CD14-positive monocyte (primary cell): ENCODE results near the gene NKAPL. TPM values are rescaled to one million over a fixed set of nuclear protein-coding genes. Genes with fewer than 3 reads are reported as not detected.
A peak's percentile ranks its signal among the peaks of the same experiment; 100 is the strongest.

Experiments
- DNase-seq, 3 donors: peaks; one replicate each; pipeline ENCODE4 v3.0.0-alpha.2; 2011 to 2022
- H2AFZ ChIP-seq: 2 replicates; pipeline ENCODE4 v1.6.0; 2012; ENCODE audit warnings: mild to moderate bottlenecking, low read depth, low read length, inconsistent platforms; ENCODE audit not compliant: insufficient read depth, poor library complexity, severe bottlenecking
- H3K27ac ChIP-seq, 2 donors: 1 replicate in 1 of 2; 2 replicates in 1 of 2; pipeline ENCODE4 v1.5.1; 2012 to 2013; ENCODE audit warnings: low read length in 2 of 2, control low read depth in 1 of 2, inconsistent platforms in 1 of 2, low read depth in 1 of 2, mild to moderate bottlenecking in 1 of 2
- H3K27me3 ChIP-seq, 2 donors: one replicate each; pipeline versions ENCODE4 v1.6.0 to v1.6.1; 2011 to 2013; ENCODE audit warnings: low read length in 2 of 2; ENCODE audit not compliant: control insufficient read depth in 2 of 2, insufficient read depth in 2 of 2
- H3K36me3 ChIP-seq, 2 donors: replicated peaks in 1 of 2; 1 replicate in 1 of 2; 2 replicates in 1 of 2; pipeline versions ENCODE4 v1.5.1 to v1.6.1; 2012 to 2013; ENCODE audit warnings: low read length in 2 of 2, control low read depth in 1 of 2, inconsistent platforms in 1 of 2, mild to moderate bottlenecking in 1 of 2; ENCODE audit not compliant: insufficient read depth in 2 of 2, control insufficient read depth in 1 of 2
- H3K4me1 ChIP-seq, 2 donors: 1 replicate in 1 of 2; 2 replicates in 1 of 2; pipeline versions ENCODE4 v1.5.1 to v1.6.1; 2012 to 2013; ENCODE audit warnings: low read length in 2 of 2, control low read depth in 1 of 2, inconsistent platforms in 1 of 2, mild to moderate bottlenecking in 1 of 2, moderate library complexity in 1 of 2; ENCODE audit not compliant: insufficient read depth in 2 of 2, control insufficient read depth in 1 of 2
- H3K4me2 ChIP-seq: replicated peaks from 2 replicates; pipeline ENCODE3; 2012; ENCODE audit warnings: low read length, moderate library complexity, mild to moderate bottlenecking; ENCODE audit not compliant: poor library complexity, severe bottlenecking; ENCODE audit errors: extremely low read depth
- H3K4me3 ChIP-seq, 3 experiments: fragments of 200-600 bp in 1 of 3; sonication (generic) in 1 of 3; replicated peaks in 1 of 3; 1 replicate in 2 of 3; 2 replicates in 1 of 3; pipeline ENCODE4 v1.5.1; 2011 to 2013; ENCODE audit warnings: low read length in 3 of 3, mild to moderate bottlenecking in 3 of 3, control low read depth in 2 of 3, low read depth in 2 of 3, inconsistent platforms in 1 of 3, moderate library complexity in 1 of 3
- H3K79me2 ChIP-seq: 2 replicates; pipeline ENCODE4 v1.6.0; 2012; ENCODE audit warnings: mild to moderate bottlenecking, control low read depth, inconsistent platforms, low read length, moderate library complexity; ENCODE audit not compliant: insufficient read depth
- H3K9ac ChIP-seq: 2 replicates; pipeline ENCODE4 v1.6.0; 2017; ENCODE audit warnings: low read length, mild to moderate bottlenecking; ENCODE audit not compliant: insufficient read depth, poor library complexity, severe bottlenecking
- H3K9me3 ChIP-seq, 2 donors: replicated peaks in 1 of 2; 1 replicate in 1 of 2; 2 replicates in 1 of 2; pipeline versions ENCODE4 v1.5.1 to v1.6.1; 2012 to 2013; ENCODE audit warnings: low read length in 2 of 2, control low read depth in 1 of 2; ENCODE audit not compliant: control insufficient read depth in 1 of 2, insufficient read depth in 1 of 2
- H4K20me1 ChIP-seq: 2 replicates; pipeline ENCODE4 v1.6.0; 2012; ENCODE audit warnings: mild to moderate bottlenecking, low read length, control low read depth, moderate library complexity; ENCODE audit not compliant: insufficient read depth
- H3K27ac Mint-ChIP-seq, 7 donors: one replicate each; pipeline ENCODE4 v1.8.0; 2020; ENCODE audit warnings: mild to moderate bottlenecking in 7 of 7, mixed read lengths in 7 of 7, moderate library complexity in 6 of 7, inconsistent platforms in 2 of 7
- H3K27me3 Mint-ChIP-seq, 3 donors: one replicate each; pipeline ENCODE4 v1.8.0; 2021 to 2022; ENCODE audit warnings: low read depth in 3 of 3, mild to moderate bottlenecking in 3 of 3, mixed read lengths in 3 of 3, moderate library complexity in 3 of 3, inconsistent platforms in 1 of 3
- H3K36me3 Mint-ChIP-seq, 2 donors: one replicate each; pipeline ENCODE4 v1.8.0; 2020; ENCODE audit warnings: mixed read lengths in 2 of 2, inconsistent platforms in 1 of 2, mild to moderate bottlenecking in 1 of 2
- H3K4me1 Mint-ChIP-seq: one replicate; pipeline ENCODE4 v1.8.0; 2020; ENCODE audit warnings: mild to moderate bottlenecking, mixed read lengths
- H3K4me3 Mint-ChIP-seq, 2 donors: one replicate each; pipeline ENCODE4 v1.8.0; 2020; ENCODE audit warnings: mild to moderate bottlenecking in 2 of 2, mixed read lengths in 2 of 2, moderate library complexity in 1 of 2
- H3K9me3 Mint-ChIP-seq, 7 donors: one replicate each; pipeline ENCODE4 v1.8.0; 2020 to 2022; ENCODE audit warnings: mixed read lengths in 7 of 7, mild to moderate bottlenecking in 6 of 7, moderate library complexity in 6 of 7, inconsistent platforms in 2 of 7
- WGBS: methylation state at CpG from one replicate; pipeline ENCODE4 v1.1.5; 2013; ENCODE audit warnings: missing lambda C conversion rate; ENCODE audit not compliant: insufficient coverage; 5-methylcytosine and 5-hydroxymethylcytosine counted together
- intact Hi-C, 2 donors: fragments of 100-400 bp; cut with micrococcal nuclease; formaldehyde crosslinking; loops; one replicate each; pipeline versions ENCODE4 v1.15.0 to v1.15.1; 2023
- polyA plus RNA-seq, 3 donors: library from polyadenylated mRNA; depleted of rRNA in 1 of 3; unstranded in 2 of 3; stranded (reverse) in 1 of 3; fragments of 300-500 nt in 2 of 3; fragments of >200 nt in 1 of 3; fragmentation: Illumina TruSeq in 2 of 3; gene quantifications; 1 replicate in 2 of 3; 2 replicates in 1 of 3; pipeline ENCODE4 v1.2.3, GENCODE V29; 2012 to 2021
- TF ChIP-seq, protein P1 (sequence below): fragments of 200-600 bp; IDR thresholded peaks from one replicate; pipeline ENCODE4 v1.8.0; 2022; ENCODE audit warnings: antibody characterized with exemption, mild to moderate bottlenecking

Gene NKAPL
- polyA plus RNA-seq, 3 donors: 0.12 to 1.1 (median 0.94) TPM

DNA sequence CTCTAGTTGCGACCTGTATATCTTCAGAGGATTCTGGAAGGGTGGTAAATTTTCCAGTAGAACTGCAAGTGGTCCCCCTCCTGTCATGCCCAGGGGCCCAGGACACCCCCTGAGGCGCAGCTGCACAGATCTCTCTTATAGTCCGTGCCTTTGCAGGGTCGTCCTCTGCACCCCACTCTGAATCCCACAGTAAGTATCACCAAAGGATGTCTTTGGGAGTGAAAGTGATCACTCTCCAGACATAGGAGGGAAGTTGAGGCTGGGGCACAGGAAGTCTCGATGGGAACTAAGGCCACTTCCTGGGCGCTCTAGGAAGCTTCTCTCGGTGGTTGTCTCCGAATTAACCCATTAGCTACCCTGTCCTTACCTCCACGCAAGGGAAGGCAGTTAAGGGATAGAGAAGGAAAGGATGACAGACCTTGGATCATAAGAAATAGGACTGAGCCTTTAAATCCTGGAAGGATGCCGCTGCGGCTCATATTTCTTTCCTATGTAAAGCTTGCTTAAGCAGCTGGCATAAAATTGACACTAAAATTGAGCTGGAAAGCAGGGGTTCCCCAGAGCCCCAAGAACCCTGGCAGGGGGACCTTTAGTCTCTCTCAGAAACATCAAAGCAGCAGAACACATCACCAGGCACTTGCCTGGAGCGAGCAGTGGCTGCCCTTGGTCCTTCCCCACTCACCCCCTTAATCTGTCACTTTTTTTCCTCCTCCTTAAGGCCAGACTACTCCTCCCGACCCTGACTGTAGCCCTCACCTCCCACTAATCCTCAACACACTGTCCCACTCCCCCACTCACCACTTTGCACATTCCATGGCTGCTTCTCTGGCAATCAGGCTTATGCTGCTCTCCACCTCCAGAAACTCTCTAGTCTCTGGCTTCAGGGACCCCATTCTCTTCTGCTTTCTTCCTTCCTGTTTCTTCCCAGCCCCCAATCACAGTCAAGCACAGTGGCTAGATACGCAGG, 6.8 kb upstream of the NKAPL start, which contains the start of gene ZKSCAN4:
Gene ZKSCAN4, minus strand, starts transcription at position 261 of the 967 bp plus-strand sequence. CDS start 289 bp downstream, outside the sequence.
- Histone ChIP-seq H3K27ac (peak within 1 kb of the TSS; percentile 46 to 73), H3K9me3 (no peaks in the 10 kb centered on the region), H3K9ac (peak within 1 kb of the TSS; percentile 62), H3K27me3 (no peaks in the 10 kb centered on the region), H3K4me2 (peak within 1 kb of the TSS; percentile 88), H3K4me1 (peaks cover 33 to 39% of the 10 kb centered on the region in 2 donors), H3K36me3 (peaks cover 5 to 24% of the 10 kb centered on the region in 2 donors), H2AFZ (peak within 1 kb of the TSS; percentile 89), H3K4me3 (peak within 1 kb of the TSS; percentile 83 to 99 (median 99)), H3K79me2 (peaks cover 16% of the 10 kb centered on the region), H4K20me1 (no peaks in the 10 kb centered on the region)
- Mint-ChIP-seq H3K27ac (peak within 1 kb of the TSS; percentile 85 to 93 (median 88)), H3K9me3 (peaks cover 0 to 5% (median 0%) of the 10 kb centered on the region in 7 donors), H3K4me3 (peak within 1 kb of the TSS; percentile 98), H3K4me1 (peaks cover 40% of the 10 kb centered on the region), H3K27me3 (peaks cover 0 to 1% (median 0%) of the 10 kb centered on the region in 3 donors), H3K36me3 (peaks cover 16 to 20% of the 10 kb centered on the region in 2 donors)
- intact Hi-C loops: loop anchor here (5.0 to 10.0 kb wide), 2 partner anchors 117 to 170 kb away; partner anchors contain the start of gene ZNF165 (in 1 of the 2)
- 4% methylated on average over 3 of the region's 14 CpGs for WGBS
- TF ChIP-seq, protein P1, sequence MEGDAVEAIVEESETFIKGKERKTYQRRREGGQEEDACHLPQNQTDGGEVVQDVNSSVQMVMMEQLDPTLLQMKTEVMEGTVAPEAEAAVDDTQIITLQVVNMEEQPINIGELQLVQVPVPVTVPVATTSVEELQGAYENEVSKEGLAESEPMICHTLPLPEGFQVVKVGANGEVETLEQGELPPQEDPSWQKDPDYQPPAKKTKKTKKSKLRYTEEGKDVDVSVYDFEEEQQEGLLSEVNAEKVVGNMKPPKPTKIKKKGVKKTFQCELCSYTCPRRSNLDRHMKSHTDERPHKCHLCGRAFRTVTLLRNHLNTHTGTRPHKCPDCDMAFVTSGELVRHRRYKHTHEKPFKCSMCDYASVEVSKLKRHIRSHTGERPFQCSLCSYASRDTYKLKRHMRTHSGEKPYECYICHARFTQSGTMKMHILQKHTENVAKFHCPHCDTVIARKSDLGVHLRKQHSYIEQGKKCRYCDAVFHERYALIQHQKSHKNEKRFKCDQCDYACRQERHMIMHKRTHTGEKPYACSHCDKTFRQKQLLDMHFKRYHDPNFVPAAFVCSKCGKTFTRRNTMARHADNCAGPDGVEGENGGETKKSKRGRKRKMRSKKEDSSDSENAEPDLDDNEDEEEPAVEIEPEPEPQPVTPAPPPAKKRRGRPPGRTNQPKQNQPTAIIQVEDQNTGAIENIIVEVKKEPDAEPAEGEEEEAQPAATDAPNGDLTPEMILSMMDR: no peak
- peak; percentile 72 to 86 (median 78) for DNase-seq

- H3K9me3 ChIP-seq: peaks cover 0 to 6% of the 10 kb centered on the region in 2 donors
- intact Hi-C loops: loop anchor here (5.0 to 10.0 kb wide), 2 partner anchors 119 to 172 kb away; partner anchors contain the start of gene ZNF165 (in 1 of the 2)
- TF ChIP-seq, protein P1: no peak
- H3K4me2 ChIP-seq: peak overlapping the region; percentile 45
- peaks cover 38 to 47% of the 10 kb centered on the region in 2 donors for H3K4me1 ChIP-seq
- peak; percentile 54 to 74 (median 55) for DNase-seq
- peaks cover 16% of the 10 kb centered on the region for H3K79me2 ChIP-seq
- Mint-ChIP-seq H3K27ac (peak overlapping the region in 5 of 7 donors; percentile 46 to 88 (median 65)), H3K36me3 (peaks cover 0 to 3% of the 10 kb centered on the region in 2 donors), H3K9me3 (peaks cover 4 to 15% (median 10%) of the 10 kb centered on the region in 7 donors), H3K4me1 (peaks cover 42% of the 10 kb centered on the region), H3K27me3 (no peaks in the 10 kb centered on the region), H3K4me3 (no peak overlapping the region)
- H3K4me3 ChIP-seq: peak overlapping the region in 1 of 3 experiments; percentile 83
- H4K20me1 ChIP-seq: no peaks in the 10 kb centered on the region
- WGBS: 90% methylated on average over 1 of the region's 1 CpG
- peak overlapping the region in 1 of 2 donors; percentile 73 for H3K27ac ChIP-seq
- peak overlapping the region; percentile 89 for H2AFZ ChIP-seq
- H3K9ac ChIP-seq: peak overlapping the region; percentile 22
- no peaks in the 10 kb centered on the region for H3K27me3 ChIP-seq
- peaks cover 0 to 8% of the 10 kb centered on the region in 2 donors for H3K36me3 ChIP-seq
Measured at GRCh38 chr6:28254121-28254519, 5.0 kb upstream of the NKAPL start.
